Epithelial cell of esophagus (primary cell): ENCODE measurements around the gene DDX28.
"Not testable (repeated sequence)": the region's sequence is repeated elsewhere in the genome, so short reads cannot be mapped to it uniquely, and the experiment has no call there.

ENCODE experiments used
- DNase-seq: peaks from one replicate; pipeline ENCODE4 v3.0.0; 2010; ENCODE audit warnings: low read depth
- H3K4me3 ChIP-seq: 2 replicates; pipeline ENCODE4 v1.5.1; 2011; ENCODE audit warnings: mild to moderate bottlenecking, low read length, control low read depth
- CTCF ChIP-seq: IDR thresholded peaks from 2 replicates; pipeline ENCODE4 v1.5.1; 2011; ENCODE audit warnings: low read depth, mild to moderate bottlenecking, low read length, control low read depth, inconsistent platforms; ENCODE audit not compliant: insufficient read depth; ENCODE audit errors: missing control alignments

The DDX28 gene

GRCh38 chr16:67975321-67976105, 47.5 kb downstream of the DDX28 start:
- H3K4me3 ChIP-seq, result no peak overlapping the region
- DNase-seq, result no peak
- TF ChIP-seq CTCF, result no peak

GRCh38 chr16:67972285-67972684, 50.7 kb downstream of the DDX28 start:
- not testable (repeated sequence) for H3K4me3 ChIP-seq, DNase-seq

- DNase-seq, result no peak
- TF ChIP-seq CTCF, result no peak
Measured at GRCh38 chr16:67971111-67971510, 51.9 kb downstream of the DDX28 start.

More at GRCh38 chr16:67971111-67971510, 51.9 kb downstream of the DDX28 start:
- H3K4me3 ChIP-seq, result no peak overlapping the region
